ENCODE results near the gene ATM. TPM values are rescaled to one million over a fixed set of nuclear protein-coding genes. Genes with fewer than 3 reads are reported as not detected.
A peak's percentile ranks its signal among the peaks of the same experiment; 100 is the strongest.

ATM gene, protein sequence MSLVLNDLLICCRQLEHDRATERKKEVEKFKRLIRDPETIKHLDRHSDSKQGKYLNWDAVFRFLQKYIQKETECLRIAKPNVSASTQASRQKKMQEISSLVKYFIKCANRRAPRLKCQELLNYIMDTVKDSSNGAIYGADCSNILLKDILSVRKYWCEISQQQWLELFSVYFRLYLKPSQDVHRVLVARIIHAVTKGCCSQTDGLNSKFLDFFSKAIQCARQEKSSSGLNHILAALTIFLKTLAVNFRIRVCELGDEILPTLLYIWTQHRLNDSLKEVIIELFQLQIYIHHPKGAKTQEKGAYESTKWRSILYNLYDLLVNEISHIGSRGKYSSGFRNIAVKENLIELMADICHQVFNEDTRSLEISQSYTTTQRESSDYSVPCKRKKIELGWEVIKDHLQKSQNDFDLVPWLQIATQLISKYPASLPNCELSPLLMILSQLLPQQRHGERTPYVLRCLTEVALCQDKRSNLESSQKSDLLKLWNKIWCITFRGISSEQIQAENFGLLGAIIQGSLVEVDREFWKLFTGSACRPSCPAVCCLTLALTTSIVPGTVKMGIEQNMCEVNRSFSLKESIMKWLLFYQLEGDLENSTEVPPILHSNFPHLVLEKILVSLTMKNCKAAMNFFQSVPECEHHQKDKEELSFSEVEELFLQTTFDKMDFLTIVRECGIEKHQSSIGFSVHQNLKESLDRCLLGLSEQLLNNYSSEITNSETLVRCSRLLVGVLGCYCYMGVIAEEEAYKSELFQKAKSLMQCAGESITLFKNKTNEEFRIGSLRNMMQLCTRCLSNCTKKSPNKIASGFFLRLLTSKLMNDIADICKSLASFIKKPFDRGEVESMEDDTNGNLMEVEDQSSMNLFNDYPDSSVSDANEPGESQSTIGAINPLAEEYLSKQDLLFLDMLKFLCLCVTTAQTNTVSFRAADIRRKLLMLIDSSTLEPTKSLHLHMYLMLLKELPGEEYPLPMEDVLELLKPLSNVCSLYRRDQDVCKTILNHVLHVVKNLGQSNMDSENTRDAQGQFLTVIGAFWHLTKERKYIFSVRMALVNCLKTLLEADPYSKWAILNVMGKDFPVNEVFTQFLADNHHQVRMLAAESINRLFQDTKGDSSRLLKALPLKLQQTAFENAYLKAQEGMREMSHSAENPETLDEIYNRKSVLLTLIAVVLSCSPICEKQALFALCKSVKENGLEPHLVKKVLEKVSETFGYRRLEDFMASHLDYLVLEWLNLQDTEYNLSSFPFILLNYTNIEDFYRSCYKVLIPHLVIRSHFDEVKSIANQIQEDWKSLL (N-terminal part only)
- total RNA-seq: 152 and 158 TPM in 2 replicates

DNA sequence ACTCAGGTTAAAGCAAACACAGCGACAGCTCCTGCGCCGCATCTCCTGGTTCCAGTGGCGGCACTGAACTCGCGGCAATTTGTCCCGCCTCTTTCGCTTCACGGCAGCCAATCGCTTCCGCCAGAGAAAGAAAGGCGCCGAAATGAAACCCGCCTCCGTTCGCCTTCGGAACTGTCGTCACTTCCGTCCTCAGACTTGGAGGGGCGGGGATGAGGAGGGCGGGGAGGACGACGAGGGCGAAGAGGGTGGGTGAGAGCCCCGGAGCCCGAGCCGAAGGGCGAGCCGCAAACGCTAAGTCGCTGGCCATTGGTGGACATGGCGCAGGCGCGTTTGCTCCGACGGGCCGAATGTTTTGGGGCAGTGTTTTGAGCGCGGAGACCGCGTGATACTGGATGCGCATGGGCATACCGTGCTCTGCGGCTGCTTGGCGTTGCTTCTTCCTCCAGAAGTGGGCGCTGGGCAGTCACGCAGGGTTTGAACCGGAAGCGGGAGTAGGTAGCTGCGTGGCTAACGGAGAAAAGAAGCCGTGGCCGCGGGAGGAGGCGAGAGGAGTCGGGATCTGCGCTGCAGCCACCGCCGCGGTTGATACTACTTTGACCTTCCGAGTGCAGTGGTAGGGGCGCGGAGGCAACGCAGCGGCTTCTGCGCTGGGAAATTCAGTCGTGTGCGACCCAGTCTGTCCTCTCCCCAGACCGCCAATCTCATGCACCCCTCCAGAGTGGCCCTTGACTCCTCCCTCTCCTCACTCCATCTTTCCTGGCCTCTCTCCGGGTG, at the start of gene ATM, which contains the start of gene NPAT:
ATM (plus strand) TSS at position 494 of the 774 bp plus-strand sequence. CDS start 4,558 bp downstream, outside the sequence.
NPAT (minus strand) TSS at position 65 of the 774 bp plus-strand sequence. CDS start 102 bp downstream, outside the sequence.
- DNase-seq (ENCODE audit: low read depth): peak; percentile 99

GRCh38 chr11:108177570-108177969, 45.3 kb upstream of the ATM start:
- no peak for DNase-seq (ENCODE audit: low read depth)
- H3K4me3 ChIP-seq (ENCODE audit: low read depth, low read length): no peak overlapping the region
- TF ChIP-seq CTCF (IDR thresholded peaks at IDR 0.05; ENCODE audit: insufficient read depth, low read depth, low read length): no peak

More for the DNA sequence above, at the start of gene ATM, which contains the start of gene NPAT:
- H3K4me3 ChIP-seq (ENCODE audit: low read depth, low read length): peak within 1 kb of the TSS; percentile 94
- peak; percentile 69 for TF ChIP-seq CTCF (IDR thresholded peaks at IDR 0.05; ENCODE audit: insufficient read depth, low read depth, low read length)

DNA sequence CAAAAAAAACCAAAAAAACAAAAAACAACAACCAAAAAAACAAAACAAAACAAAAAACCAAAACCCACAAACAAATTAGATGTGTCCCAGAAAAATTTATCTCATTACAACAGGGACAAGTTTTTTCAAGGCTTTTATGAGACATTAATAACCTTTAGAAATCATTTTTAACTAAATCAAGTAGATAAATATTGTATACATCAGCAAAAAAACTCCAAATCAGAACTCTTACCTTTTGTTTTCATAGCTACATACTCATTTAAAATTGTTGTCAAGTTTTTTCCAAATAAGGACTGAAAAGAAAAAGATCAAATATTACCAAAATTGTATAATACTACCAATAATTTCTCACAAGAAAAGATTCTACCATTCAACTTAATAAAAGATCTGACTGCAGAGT, 29.1 kb upstream of the ATM start:
- H3K4me3 ChIP-seq (ENCODE audit: low read depth, low read length): no peak overlapping the region
- TF ChIP-seq CTCF (IDR thresholded peaks at IDR 0.05; ENCODE audit: insufficient read depth, low read depth, low read length): no peak
- DNase-seq (ENCODE audit: low read depth): no peak

- no peak for TF ChIP-seq CTCF (IDR thresholded peaks at IDR 0.05; ENCODE audit: insufficient read depth, low read depth, low read length)
- no peak for DNase-seq (ENCODE audit: low read depth)
- no peak overlapping the region for H3K4me3 ChIP-seq (ENCODE audit: low read depth, low read length)
Observed at GRCh38 chr11:108196901-108197300, 26.0 kb upstream of the ATM start.

DNA sequence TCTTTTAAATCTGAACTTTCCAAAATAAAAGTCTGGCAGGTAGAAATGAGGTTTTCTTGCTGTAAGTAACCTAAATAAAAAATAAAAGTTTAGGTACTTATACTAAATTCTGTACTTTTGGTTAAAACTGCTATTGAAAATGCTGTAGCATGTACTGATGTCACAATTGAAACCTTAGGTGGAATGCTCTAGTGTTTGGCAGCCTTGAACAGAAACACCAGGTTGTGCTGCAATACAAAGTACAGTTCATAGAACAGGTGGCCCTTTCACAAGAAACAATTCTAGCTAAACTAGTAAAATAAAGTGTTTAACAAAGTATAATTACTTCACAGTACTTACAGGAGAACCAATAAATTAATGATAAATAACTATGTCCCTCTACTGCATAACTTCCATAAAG, 25.5 kb upstream of the ATM start:
- H3K4me3 ChIP-seq (ENCODE audit: low read depth, low read length): no peak overlapping the region
- no peak for TF ChIP-seq CTCF (IDR thresholded peaks at IDR 0.05; ENCODE audit: insufficient read depth, low read depth, low read length)
- DNase-seq (ENCODE audit: low read depth): no peak

Measured in fibroblast of villous mesenchyme (primary cell).